Activated CD8-positive, alpha-beta memory T cell treated with anti-CD3 and anti-CD28 coated beads, Interleukin-2, amount 10 ng/mL, durations not matched to agents 7 days and 5 days (primary cell): Measurements from ENCODE around the gene ZNF511. TPM values are rescaled to one million over a fixed set of nuclear protein-coding genes. Genes with fewer than 3 reads are reported as not detected.

Source experiments
- ATAC-seq: fragments of 150-1000 bp; cut with Tn5 transposase; one replicate; pipeline ENCODE4 v1.10.0; 2021; ENCODE audit warnings: moderate library complexity
- CTCF ChIA-PET: fragments of 350-600 bp; sonication (Branson Sonifier 250); formaldehyde crosslinking; loops from one replicate; lab custom pipeline; 2021; ENCODE audit warnings: antibody characterized with exemption; lab: Charles Lee
- DNase-seq: peaks from one replicate; pipeline ENCODE4 v3.0.0-alpha.2; 2020
- H3K27ac Mint-ChIP-seq: one replicate; pipeline ENCODE4 v1.8.0; 2021; ENCODE audit warnings: mild to moderate bottlenecking, mixed read lengths
- H3K27me3 Mint-ChIP-seq: one replicate; pipeline ENCODE4 v1.8.0; 2021; ENCODE audit warnings: mixed read lengths
- H3K36me3 Mint-ChIP-seq: one replicate; pipeline ENCODE4 v1.8.0; 2021; ENCODE audit warnings: mild to moderate bottlenecking, mixed read lengths
- H3K4me1 Mint-ChIP-seq: one replicate; pipeline ENCODE4 v1.8.0; 2021; ENCODE audit warnings: mixed read lengths
- H3K4me3 Mint-ChIP-seq: one replicate; pipeline ENCODE4 v1.8.0; 2021; ENCODE audit warnings: mild to moderate bottlenecking, moderate library complexity, mixed read lengths
- H3K9me3 Mint-ChIP-seq: one replicate; pipeline ENCODE4 v1.8.0; 2022; ENCODE audit warnings: low read depth, mixed read lengths
- total RNA-seq, 2 experiments: library from RNA; stranded (reverse); gene quantifications; one replicate each; pipeline ENCODE4 v1.2.3, GENCODE V29; 2021

ZNF511 gene
- total RNA-seq, 2 experiments from 2014 or later = 50.7 to 60.1 TPM

DNA sequence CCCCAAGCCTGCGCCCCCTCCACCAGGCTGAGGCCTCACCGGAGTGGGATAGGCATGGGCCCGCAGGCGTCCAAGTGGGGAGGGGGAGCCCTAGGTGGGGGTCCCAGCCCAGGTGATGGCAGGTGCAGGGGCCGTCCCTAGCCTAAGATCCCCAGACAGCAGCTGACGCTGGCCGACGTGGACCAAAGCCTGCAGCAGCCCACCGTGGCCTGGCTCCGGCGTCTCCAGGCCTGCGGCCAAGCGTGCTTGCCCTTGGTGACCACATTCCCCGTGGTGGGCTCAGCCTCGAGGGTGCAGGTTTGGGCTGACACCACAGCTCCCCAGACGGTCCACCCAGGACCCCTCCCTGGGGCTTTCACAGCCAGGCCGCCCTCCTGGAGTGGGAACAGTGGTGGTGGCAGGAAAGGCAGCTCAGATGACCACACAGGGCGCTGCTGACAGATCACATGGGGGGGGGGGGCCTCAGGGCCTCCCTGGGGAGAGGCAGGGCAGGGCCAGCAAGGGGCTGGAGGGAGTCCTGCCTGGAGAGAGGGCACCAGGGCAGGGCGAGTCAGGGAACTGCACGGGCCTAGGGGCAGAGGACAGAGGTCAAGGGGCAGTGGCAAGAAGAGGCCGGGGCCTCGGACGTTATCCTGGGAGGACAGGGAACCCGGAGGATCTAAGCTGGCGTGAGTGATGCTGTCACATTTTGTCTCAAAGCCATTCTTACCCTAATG is 31.3 kb upstream of the ZNF511 start:
- CTCF ChIA-PET = interaction anchor here (0.7 to 2.6 kb wide), 8 partner anchors 10 to 134 kb away, joined by 3 to 21 read pairs (median 6); no protein-coding TSS in a partner anchor
- no peak for ATAC-seq
- no peaks in the 10 kb centered on the region for H3K9me3 Mint-ChIP-seq
- no peak for DNase-seq
- H3K4me3 Mint-ChIP-seq = peak overlapping the region; percentile 78
- H3K27me3 Mint-ChIP-seq = no peaks in the 10 kb centered on the region
- peaks cover 2% of the 10 kb centered on the region for H3K36me3 Mint-ChIP-seq
- peak overlapping the region; percentile 99 for H3K27ac Mint-ChIP-seq
- H3K4me1 Mint-ChIP-seq = peaks cover 36% of the 10 kb centered on the region

DNA sequence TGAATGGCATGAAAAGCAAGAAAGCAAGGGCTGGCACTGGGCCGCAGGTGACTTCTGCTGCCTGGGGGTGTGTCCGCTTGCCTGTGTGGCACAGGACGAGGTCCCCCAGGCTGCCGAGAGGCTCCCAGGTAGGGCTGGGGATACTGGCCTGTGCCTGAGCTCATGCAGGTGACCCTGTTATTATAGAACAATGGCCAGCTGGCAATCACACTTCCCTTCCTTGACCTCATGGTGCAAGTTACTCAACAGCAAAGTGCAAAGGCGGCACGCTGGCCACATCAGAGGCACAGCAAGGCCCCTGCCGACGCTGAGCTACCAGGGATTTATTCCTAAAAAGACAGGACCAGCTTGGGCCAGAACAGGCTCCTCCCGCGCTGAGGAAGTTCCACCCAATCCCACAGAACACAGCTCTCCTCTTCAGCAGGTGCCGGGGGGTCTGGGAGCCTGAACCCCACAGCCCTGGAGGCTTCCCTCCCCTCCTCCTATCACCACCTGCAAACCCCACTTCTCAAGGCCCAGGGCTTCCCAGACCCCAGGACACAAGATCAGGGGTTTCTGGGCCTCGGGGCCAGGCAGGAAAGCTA is 30.6 kb upstream of the ZNF511 start:
- no peaks in the 10 kb centered on the region for H3K9me3 Mint-ChIP-seq
- no peaks in the 10 kb centered on the region for H3K27me3 Mint-ChIP-seq
- CTCF ChIA-PET = interaction anchor here (0.7 to 2.6 kb wide), 11 partner anchors 9 to 134 kb away, joined by 3 to 21 read pairs (median 5); no protein-coding TSS in a partner anchor
- peak overlapping the region; percentile 78 for H3K4me3 Mint-ChIP-seq
- DNase-seq (no peak), ATAC-seq (peak; percentile 0)
- H3K4me1 Mint-ChIP-seq = peaks cover 36% of the 10 kb centered on the region
- peaks cover 5% of the 10 kb centered on the region for H3K36me3 Mint-ChIP-seq
- peak overlapping the region; percentile 99 for H3K27ac Mint-ChIP-seq

DNA sequence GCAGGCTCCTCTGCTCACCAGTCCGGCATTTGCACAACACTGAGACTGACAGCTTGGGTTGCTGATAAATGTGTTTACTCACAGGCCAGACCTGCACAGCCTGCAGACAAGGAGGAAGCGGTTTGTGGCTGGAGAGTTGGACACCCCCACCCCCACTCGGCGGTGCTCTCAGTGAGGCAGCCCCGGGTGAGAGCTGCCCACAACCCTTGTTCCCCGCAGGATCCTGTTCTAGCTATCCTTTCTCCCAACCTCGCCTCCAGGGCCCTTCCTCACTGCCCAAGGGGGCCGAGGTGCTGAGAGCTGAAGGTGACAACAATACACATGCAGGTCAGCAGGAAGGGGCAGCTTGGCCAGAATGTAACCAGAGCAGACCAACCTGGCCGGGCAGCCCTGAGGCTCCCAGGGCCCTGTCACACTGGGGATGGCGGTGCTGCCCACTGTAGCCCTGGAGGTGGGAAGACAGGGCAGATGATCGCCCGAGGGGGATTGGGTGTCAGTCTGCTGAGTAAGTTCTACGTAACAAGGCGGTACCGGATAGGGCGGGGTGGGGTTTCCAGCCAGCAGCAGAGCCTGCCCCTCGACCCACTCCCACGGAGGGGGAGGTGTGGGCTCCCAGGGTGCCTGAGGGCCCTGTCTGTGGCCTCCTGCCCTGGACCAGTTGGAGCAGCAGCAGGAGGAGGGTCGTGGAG is 30.0 kb upstream of the ZNF511 start:
- CTCF ChIA-PET = interaction anchor here (0.8 to 2.6 kb wide), 10 partner anchors 9 to 135 kb away, joined by 3 to 21 read pairs (median 6); no protein-coding TSS in a partner anchor
- Mint-ChIP-seq H3K4me3 (peak overlapping the region; percentile 78), H3K9me3 (no peaks in the 10 kb centered on the region), H3K36me3 (peaks cover 7% of the 10 kb centered on the region), H3K27ac (peak overlapping the region; percentile 99), H3K27me3 (no peaks in the 10 kb centered on the region), H3K4me1 (peaks cover 36% of the 10 kb centered on the region)
- peak; percentile 95 for DNase-seq
- peak; percentile 59 for ATAC-seq

DNA sequence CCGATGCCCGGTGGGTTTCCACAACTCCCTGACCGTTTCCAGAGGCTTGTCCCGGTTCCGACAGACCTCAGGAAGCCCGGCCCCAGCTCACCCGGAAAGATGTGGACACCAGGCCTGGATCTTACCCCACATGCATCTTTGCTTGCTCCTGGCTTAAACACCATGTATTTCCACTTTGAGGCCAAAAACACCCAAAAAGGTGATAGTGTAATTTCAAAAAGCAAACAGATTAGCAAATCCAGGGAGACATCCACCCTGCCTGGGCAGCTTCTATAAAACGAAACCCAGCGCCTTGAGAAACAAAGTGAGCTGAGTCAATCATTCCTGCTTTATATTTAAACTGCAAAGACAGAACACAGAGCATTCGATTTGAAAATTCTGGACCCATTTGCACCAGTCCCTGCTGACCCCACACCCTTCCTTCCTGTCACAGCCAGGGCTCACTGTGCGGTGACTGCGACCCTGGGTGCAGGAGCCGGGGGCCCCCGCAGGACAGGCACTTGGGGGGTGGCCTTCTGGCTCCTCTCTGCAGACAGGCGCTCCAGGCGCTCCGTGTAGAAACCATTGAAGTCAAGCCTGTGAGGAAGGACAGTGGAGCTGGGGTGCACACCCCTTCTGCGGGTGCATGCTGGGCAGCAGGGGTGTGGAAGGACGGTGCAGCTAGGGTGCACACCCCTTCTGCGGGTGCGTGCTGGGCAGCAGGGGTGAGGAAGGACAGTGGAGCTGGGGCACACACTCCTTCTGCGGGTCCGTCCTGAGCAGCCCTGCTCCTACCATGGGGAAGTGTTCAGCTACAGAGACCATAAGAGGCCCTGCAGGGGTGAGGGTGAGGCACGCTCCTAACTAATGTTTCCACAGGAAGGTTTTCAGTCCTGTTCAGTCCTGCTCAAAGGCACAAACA is 29.1 kb upstream of the ZNF511 start:
- Mint-ChIP-seq H3K4me1 (peaks cover 33% of the 10 kb centered on the region), H3K9me3 (no peaks in the 10 kb centered on the region), H3K36me3 (peaks cover 9% of the 10 kb centered on the region), H3K27ac (peak overlapping the region; percentile 99), H3K27me3 (no peaks in the 10 kb centered on the region), H3K4me3 (no peak overlapping the region)
- ATAC-seq (no peak), DNase-seq (no peak)
- CTCF ChIA-PET = interaction anchor here (1.3 to 2.6 kb wide), 4 partner anchors 8 to 50 kb away, joined by 3 to 21 read pairs (median 8); no protein-coding TSS in a partner anchor

DNA sequence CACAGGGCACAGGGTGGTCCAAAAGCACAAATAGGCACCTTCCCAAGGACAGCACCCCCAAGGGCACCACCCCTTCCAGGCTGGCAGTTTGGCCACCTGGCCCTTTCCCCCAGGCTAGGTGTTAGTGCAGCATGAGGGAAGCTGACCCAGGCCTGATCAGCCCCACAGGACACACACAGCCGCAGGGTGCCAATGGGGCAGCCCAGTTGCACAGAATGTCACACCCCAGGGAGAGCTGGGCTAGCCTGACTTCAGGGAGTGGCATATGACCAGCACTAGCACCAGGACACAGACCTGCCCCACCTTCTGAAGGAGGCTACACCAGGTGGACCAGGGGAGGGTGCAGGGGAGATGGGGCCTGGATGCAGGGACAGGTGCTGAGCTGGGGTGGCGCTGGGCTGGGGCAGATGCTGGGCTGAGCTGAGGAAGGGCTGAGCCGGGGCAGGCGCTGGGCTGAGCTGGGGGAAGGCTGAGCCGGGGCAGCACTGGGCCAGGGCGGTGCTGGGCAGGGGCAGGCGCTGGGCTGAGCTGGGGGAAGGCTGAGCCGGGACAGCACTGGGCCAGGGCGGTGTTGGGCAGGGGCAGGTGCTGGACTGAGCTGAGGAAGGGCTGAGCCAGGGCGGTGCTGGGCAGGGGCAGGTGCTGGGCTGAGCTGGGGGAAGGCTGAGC is 28.2 kb upstream of the ZNF511 start:
- Mint-ChIP-seq H3K4me3 (no peak overlapping the region), H3K36me3 (peaks cover 17% of the 10 kb centered on the region), H3K4me1 (peaks cover 31% of the 10 kb centered on the region), H3K27ac (peak overlapping the region; percentile 66), H3K9me3 (no peaks in the 10 kb centered on the region), H3K27me3 (no peaks in the 10 kb centered on the region)
- DNase-seq (no peak), ATAC-seq (no peak)
- CTCF ChIA-PET = no interaction called here

DNA sequence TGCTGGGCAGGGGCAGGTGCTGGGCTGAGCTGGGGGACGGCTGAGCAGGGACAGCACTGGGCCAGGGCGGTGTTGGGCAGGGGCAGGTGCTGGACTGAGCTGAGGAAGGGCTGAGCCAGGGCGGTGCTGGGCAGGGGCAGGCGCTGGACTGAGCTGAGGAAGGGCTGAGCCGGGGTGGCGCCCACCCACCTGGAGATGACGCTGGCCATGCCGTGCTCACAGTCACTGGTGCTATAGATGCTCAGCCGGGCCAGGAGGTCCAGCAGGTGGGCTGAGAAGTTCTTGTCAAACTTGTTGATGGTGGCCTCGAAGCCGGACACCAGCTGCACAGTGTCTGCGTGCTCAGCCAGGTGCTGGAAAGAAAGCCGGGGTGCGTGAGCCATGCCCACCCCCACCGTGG is 27.6 kb upstream of the ZNF511 start:
- H3K36me3 Mint-ChIP-seq = peaks cover 20% of the 10 kb centered on the region

DNA sequence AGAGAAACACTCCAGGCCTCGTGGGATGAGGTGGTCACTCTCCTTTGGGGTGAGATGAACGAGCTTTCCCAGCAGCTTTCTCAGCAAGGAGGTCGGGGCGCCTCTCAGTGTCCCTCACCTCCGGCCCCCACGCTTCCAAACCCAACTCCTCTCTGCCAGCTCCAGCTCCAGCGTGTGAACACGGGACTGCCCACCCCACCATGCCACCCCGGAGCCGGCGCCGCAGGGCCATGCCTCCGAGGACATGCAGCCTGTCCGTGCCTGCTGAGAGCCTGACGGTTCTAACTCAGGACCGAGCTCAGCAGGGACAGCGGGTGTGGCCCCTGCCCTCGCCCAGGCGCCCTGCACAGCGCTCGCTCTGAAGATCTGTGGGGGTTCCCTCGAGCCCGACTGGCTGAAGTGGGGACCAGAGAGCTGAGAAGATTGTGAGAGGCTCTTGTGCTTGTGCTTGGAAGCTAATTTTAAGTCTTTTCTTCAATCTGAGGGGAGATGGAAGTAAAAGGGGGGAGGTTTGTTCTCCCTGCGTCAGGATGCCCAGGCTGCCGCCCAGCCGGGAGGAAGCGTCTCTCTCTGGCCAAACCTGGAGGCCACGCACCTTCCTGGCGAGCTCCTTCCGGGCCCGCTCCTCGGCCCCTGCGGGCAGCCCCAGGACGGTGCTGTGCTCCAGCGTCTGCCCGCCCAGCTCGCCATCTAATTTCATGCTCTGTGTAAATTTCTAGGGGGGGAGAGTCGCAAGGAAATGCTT is 26.9 kb upstream of the ZNF511 start:
- no peak for DNase-seq
- H3K36me3 Mint-ChIP-seq = peaks cover 23% of the 10 kb centered on the region
- ATAC-seq = no peak
- no peaks in the 10 kb centered on the region for H3K27me3 Mint-ChIP-seq
- no peaks in the 10 kb centered on the region for H3K9me3 Mint-ChIP-seq
- CTCF ChIA-PET = interaction anchor here (1.3 to 1.8 kb wide), 2 partner anchors 26 to 48 kb away, joined by 3 to 7 read pairs; no protein-coding TSS in a partner anchor
- peaks cover 28% of the 10 kb centered on the region for H3K4me1 Mint-ChIP-seq
- H3K27ac Mint-ChIP-seq = no peak overlapping the region
- no peak overlapping the region for H3K4me3 Mint-ChIP-seq

More for the DNA sequence above, 27.6 kb upstream of the ZNF511 start:
- CTCF ChIA-PET = interaction anchor here (1.3 to 1.8 kb wide), 2 partner anchors 27 to 49 kb away, joined by 3 to 7 read pairs; no protein-coding TSS in a partner anchor
- DNase-seq = no peak
- no peak for ATAC-seq
- Mint-ChIP-seq H3K27me3 (no peaks in the 10 kb centered on the region), H3K27ac (no peak overlapping the region), H3K4me1 (peaks cover 28% of the 10 kb centered on the region), H3K4me3 (no peak overlapping the region), H3K9me3 (no peaks in the 10 kb centered on the region)

DNA sequence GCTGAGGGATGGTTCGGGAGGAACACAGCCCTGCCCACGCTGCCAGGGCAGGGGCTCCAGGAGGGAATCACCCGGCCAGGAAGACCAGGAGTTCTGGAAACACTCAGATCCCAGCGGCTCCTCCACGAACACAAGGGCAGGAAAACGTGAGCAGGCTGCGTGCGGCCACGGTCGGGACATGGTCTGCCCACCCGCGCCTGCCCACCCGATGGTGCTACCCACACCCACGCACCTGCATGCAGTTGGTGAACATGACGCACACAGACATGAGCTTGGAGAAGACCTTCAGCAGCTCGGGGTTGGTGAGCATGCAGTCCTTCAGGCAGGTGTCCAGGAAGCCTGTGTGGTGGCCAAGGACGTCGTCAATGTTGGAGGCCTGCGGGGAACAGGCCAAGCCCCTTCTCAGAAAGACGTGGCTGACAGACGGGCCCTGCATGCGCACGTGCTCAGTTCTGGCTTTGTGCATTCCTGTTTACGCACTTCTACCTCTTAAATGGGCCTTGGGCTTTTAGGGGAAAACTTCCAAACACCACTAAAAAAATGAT is 25.8 kb upstream of the ZNF511 start:
- CTCF ChIA-PET = interaction anchor here (1.8 kb wide), 1 partner anchor 25 kb away, joined by 7 read pairs; no protein-coding TSS in a partner anchor
- H3K27ac Mint-ChIP-seq = no peak overlapping the region
- H3K27me3 Mint-ChIP-seq = no peaks in the 10 kb centered on the region
- no peak overlapping the region for H3K4me3 Mint-ChIP-seq
- peaks cover 29% of the 10 kb centered on the region for H3K36me3 Mint-ChIP-seq
- peaks cover 22% of the 10 kb centered on the region for H3K4me1 Mint-ChIP-seq
- H3K9me3 Mint-ChIP-seq = no peaks in the 10 kb centered on the region
- DNase-seq = no peak
- ATAC-seq = no peak

DNA sequence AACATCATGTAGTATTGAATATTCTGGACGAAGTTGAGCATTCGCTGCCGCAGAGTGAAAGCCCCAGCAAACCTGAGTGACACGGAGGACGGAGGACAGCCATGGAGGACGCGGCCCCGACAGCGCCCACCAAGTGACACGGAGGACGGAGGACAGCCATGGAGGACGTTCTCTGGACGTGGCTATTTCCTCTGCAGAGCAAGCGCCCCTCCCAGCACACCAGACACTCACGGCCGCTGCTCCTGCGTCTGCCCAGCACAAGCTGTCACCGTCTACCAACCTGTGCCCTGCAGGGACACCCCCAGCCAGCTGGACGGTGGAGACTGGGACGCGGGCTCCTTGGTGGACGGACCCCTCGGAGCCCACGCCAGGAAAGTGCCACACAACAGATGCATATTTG is 24.8 kb upstream of the ZNF511 start:
- DNase-seq = no peak
- H3K36me3 Mint-ChIP-seq = peaks cover 32% of the 10 kb centered on the region
- no peak overlapping the region for H3K4me3 Mint-ChIP-seq
- CTCF ChIA-PET = no interaction called here
- no peak for ATAC-seq
- no peak overlapping the region for H3K27ac Mint-ChIP-seq
- peaks cover 12% of the 10 kb centered on the region for H3K4me1 Mint-ChIP-seq
- H3K27me3 Mint-ChIP-seq = no peaks in the 10 kb centered on the region
- H3K9me3 Mint-ChIP-seq = no peaks in the 10 kb centered on the region

DNA sequence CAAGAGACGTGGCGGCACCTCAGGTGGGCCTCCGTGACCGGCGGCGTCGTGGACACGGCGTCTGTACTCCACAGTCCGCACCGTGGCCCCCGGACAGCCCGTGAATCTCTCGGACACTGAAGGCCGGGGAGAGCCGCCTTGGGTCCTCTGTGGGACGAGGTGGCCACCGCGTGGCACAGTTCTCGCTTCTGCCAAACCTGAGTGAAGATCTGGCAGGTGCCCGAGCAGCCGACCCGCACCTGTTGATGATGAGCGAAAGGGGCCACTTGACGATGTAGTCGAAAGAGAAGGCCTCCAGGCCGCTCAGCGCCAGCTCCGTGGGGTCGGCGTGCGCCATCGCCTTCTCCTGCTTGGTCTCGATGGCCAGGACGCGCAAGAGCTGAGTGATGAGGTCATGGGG is 23.5 kb upstream of the ZNF511 start:
- H3K4me3 Mint-ChIP-seq = no peak overlapping the region
- ATAC-seq (no peak), DNase-seq (no peak)
- no peak overlapping the region for H3K27ac Mint-ChIP-seq
- H3K27me3 Mint-ChIP-seq = no peaks in the 10 kb centered on the region
- CTCF ChIA-PET = interaction anchor here (0.8 kb wide), 1 partner anchor 23 kb away, joined by 3 read pairs; no protein-coding TSS in a partner anchor
- no peaks in the 10 kb centered on the region for H3K9me3 Mint-ChIP-seq
- H3K4me1 Mint-ChIP-seq = no peaks in the 10 kb centered on the region
- H3K36me3 Mint-ChIP-seq = peaks cover 32% of the 10 kb centered on the region

DNA sequence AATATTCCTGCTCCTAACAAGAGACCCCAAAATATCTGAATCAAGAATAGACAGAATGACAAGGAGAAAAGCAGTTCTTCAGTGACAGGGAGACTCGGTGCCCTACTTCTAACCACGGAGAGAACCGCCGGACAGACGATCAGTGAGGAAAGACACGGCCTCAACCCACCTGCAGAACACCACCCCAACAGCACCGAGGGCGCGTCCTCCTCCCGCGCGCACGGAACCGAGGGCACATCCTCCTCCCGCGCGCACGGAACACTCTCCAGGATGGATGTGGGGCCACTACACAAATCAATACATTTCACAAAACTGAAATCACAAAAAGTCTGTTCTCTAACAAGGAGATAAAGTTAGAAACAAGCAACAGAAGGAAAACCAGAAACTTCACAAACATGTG is 22.3 kb upstream of the ZNF511 start:
- no peak for DNase-seq
- H3K9me3 Mint-ChIP-seq = no peaks in the 10 kb centered on the region
- ATAC-seq = no peak
- H3K27me3 Mint-ChIP-seq = no peaks in the 10 kb centered on the region
- H3K4me3 Mint-ChIP-seq = no peak overlapping the region
- no peak overlapping the region for H3K27ac Mint-ChIP-seq
- CTCF ChIA-PET = interaction anchor here (1.3 kb wide), 1 partner anchor 43 kb away, joined by 3 read pairs; no protein-coding TSS in a partner anchor
- H3K36me3 Mint-ChIP-seq = peaks cover 38% of the 10 kb centered on the region
- no peaks in the 10 kb centered on the region for H3K4me1 Mint-ChIP-seq
